Activated CD4-positive, alpha-beta memory T cell treated with anti-CD3 and anti-CD28 coated beads for 36 hours (primary cell): ENCODE data around the gene ADAM30. TPM values are rescaled to one million over a fixed set of nuclear protein-coding genes. Genes with fewer than 3 reads are reported as not detected.
A peak's percentile ranks its signal among the peaks of the same experiment; 100 is the strongest.

Experiments
- CTCF ChIA-PET: fragments of 350-600 bp; sonication (Branson Sonifier 250); formaldehyde crosslinking; loops from one replicate; lab custom pipeline; 2021; ENCODE audit warnings: antibody characterized with exemption, inconsistent platforms; lab: Charles Lee
- POLR2A ChIA-PET: fragments of 350-600 bp; sonication (Branson Sonifier 250); formaldehyde crosslinking; loops from one replicate; lab custom pipeline; 2021; ENCODE audit warnings: antibody characterized with exemption; lab: Charles Lee
- DNase-seq: peaks from one replicate; pipeline ENCODE4 v3.0.0-alpha.2; 2020
- H3K27ac Mint-ChIP-seq: one replicate; pipeline ENCODE4 v1.8.0; 2021; ENCODE audit warnings: mixed read lengths
- H3K27me3 Mint-ChIP-seq: one replicate; pipeline ENCODE4 v1.8.0; 2021; ENCODE audit warnings: mixed read lengths
- H3K36me3 Mint-ChIP-seq: one replicate; pipeline ENCODE4 v1.8.0; 2021; ENCODE audit warnings: mixed read lengths
- H3K4me1 Mint-ChIP-seq: one replicate; pipeline ENCODE4 v1.8.0; 2021; ENCODE audit warnings: low read depth, mixed read lengths
- H3K4me3 Mint-ChIP-seq: one replicate; pipeline ENCODE4 v1.8.0; 2021; ENCODE audit warnings: mild to moderate bottlenecking, mixed read lengths
- H3K9me3 Mint-ChIP-seq: one replicate; pipeline ENCODE4 v1.8.0; 2021; ENCODE audit warnings: mixed read lengths
- intact Hi-C: fragments of 100-400 bp; cut with micrococcal nuclease; formaldehyde crosslinking; loops from one replicate; pipeline ENCODE4 v1.15.1; 2023
- total RNA-seq, 2 experiments: library from RNA; stranded (reverse); gene quantifications; one replicate each; pipeline ENCODE4 v1.2.3, GENCODE V29; 2021

ADAM30 gene
- total RNA-seq, 2 experiments from 2014 or later, result not detected

DNA sequence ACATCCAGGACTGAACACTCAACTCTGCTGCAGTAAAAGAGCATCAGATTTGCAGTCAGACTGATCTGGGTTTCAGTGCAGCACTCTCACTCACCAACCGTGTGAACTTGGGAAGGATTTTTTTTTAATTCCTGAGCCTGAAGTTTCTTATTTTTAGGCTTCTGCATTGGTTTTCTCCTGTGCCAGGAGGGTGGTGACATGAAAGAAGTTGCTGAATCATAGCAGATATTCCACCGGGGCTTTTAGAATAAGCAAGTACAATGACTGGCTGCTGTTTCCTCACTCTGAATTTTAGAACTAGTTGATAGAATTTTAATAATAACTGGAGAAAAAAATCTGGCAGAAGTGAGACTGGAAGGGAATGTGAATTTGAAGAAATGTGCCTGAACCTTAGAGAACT is 11.6 kb downstream of the ADAM30 start:
- Mint-ChIP-seq H3K36me3 (peaks cover 7% of the 10 kb centered on the region), H3K9me3 (peaks cover 11% of the 10 kb centered on the region), H3K27ac (no peak overlapping the region), H3K4me1 (no peaks in the 10 kb centered on the region), H3K27me3 (peaks cover 27% of the 10 kb centered on the region), H3K4me3 (no peak overlapping the region)
- intact Hi-C loops, result no loop called here
- ChIA-PET CTCF (interaction anchor here (2.8 kb wide), 1 partner anchor 64 kb away, joined by 12 read pairs; no protein-coding TSS in a partner anchor), POLR2A (no interaction called here)
- no peak for DNase-seq

- intact Hi-C loops, result no loop called here
- H3K9me3 Mint-ChIP-seq, result peaks cover 7% of the 10 kb centered on the region
- no peak for DNase-seq
- peaks cover 24% of the 10 kb centered on the region for H3K27me3 Mint-ChIP-seq
- no peak overlapping the region for H3K27ac Mint-ChIP-seq
- ChIA-PET POLR2A (no interaction called here), CTCF (interaction anchor here (0.8 to 1.2 kb wide), 4 partner anchors 14 to 123 kb away, joined by 3 to 4 read pairs (median 4); no protein-coding TSS in a partner anchor)
- peaks cover 7% of the 10 kb centered on the region for H3K36me3 Mint-ChIP-seq
- H3K4me3 Mint-ChIP-seq, result no peak overlapping the region
- H3K4me1 Mint-ChIP-seq, result no peaks in the 10 kb centered on the region
Observed at GRCh38 chr1:119883826-119884225, 12.5 kb downstream of the ADAM30 start.

DNA sequence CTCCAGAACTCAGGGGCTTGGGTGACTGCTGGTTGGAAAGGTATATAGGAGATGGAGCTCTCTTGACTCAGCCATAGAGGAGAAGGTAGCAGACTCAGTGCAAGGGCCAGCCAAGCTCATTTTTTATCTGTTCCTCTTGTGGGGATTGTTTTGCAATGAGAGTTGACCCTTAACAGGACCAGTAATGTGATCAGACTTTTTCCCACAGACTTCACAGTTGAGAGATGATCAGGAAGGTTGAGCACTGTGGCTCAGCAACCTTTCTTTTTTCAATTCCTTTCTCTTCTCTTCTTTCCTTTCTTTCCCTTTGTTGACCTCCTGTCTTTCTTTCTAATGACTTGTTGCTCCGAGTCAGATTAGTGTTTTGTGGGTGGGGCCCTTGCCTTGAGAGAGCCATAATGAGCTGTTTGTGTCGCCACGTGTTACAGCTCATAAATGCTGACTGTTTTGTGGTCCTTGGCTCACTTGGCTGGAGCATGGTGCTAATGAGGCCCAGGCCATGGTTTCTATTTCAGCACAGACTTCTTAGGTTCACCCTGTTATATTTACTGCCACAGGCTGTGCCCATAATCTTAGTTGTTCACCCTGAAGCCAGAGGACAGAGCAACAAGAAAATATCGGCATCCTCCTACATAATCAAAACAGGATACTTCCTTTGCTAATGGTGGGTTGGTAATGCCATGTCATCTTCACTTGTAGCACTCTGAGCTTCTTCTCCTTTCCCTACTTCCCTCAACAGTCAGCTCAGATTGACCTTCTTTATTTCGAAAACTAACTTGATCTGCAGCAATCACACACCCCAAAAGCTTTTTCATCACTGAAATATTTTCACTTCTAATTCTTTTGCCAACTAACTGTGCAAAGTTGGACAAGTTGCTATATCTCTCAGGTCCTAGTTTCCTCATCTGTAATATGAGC is 13.9 kb downstream of the ADAM30 start:
- H3K36me3 Mint-ChIP-seq, result no peaks in the 10 kb centered on the region
- no peak overlapping the region for H3K4me3 Mint-ChIP-seq
- ChIA-PET CTCF (interaction anchor here (1.0 kb wide), 1 partner anchor 66 kb away, joined by 4 read pairs; no protein-coding TSS in a partner anchor), POLR2A (no interaction called here)
- no peaks in the 10 kb centered on the region for H3K9me3 Mint-ChIP-seq
- H3K4me1 Mint-ChIP-seq, result no peaks in the 10 kb centered on the region
- intact Hi-C loops, result no loop called here
- no peak for DNase-seq
- no peak overlapping the region for H3K27ac Mint-ChIP-seq
- peaks cover 16% of the 10 kb centered on the region for H3K27me3 Mint-ChIP-seq

DNA sequence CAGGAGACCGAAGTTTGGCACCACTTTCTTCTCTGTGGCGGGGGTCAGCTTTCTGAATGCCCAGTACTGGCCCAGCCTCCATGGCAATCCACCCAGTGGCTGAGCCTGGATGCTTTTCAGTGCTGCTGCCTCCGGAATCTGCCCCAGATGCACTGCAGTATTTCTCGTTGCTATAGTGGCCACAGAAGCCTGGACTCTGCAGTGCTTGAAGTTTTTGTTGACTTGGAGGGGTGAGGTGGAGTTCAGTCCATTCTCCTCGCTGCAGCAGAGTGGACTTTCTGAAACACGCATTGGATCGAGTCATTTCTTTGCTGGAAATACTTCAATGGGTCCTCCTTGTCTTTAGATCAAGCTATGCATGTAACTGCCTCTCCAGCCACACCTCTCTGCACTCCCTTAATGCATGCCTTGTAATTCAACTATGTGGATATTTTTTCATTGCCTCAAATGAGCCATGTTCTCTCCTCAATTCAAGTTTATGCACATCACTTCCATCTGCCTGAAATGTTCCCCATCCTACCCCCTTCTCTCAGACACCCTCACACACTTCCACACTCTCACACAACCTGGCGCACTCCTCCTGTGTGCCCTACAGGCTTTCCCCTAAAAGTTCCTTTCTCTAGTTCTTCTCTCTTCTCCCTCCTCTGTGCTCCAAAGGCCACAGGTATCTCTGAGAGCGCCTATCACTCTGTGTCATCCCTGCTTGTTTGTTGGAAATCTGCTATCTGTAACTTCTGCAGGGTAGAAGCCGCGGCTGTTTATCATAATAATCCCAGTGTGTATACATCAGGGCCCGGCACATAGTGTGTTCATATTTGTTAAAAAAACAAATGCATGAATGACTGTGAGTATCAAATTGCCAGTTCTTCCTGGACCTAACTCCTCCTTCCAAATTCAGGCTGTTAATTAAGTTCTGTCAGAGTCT is 16.5 kb downstream of the ADAM30 start:
- intact Hi-C loops, result no loop called here
- POLR2A ChIA-PET, result no interaction called here
- no peak overlapping the region for H3K4me3 Mint-ChIP-seq

GRCh38 chr1:119878171-119878570 is 18.1 kb downstream of the ADAM30 start:
- H3K27me3 Mint-ChIP-seq, result peaks cover 14% of the 10 kb centered on the region
- no peak overlapping the region for H3K4me3 Mint-ChIP-seq
- intact Hi-C loops, result no loop called here
- POLR2A ChIA-PET, result no interaction called here
- no peaks in the 10 kb centered on the region for H3K9me3 Mint-ChIP-seq
- no peaks in the 10 kb centered on the region for H3K4me1 Mint-ChIP-seq
- H3K27ac Mint-ChIP-seq, result no peak overlapping the region
- CTCF ChIA-PET, result interaction anchor here (1.0 kb wide), 1 partner anchor 69 kb away, joined by 3 read pairs; no protein-coding TSS in a partner anchor
- H3K36me3 Mint-ChIP-seq, result no peaks in the 10 kb centered on the region
- DNase-seq, result no peak

More for the DNA sequence above, 16.5 kb downstream of the ADAM30 start:
- DNase-seq, result no peak
- CTCF ChIA-PET, result no interaction called here
- H3K27ac Mint-ChIP-seq, result no peak overlapping the region
- H3K4me1 Mint-ChIP-seq, result no peaks in the 10 kb centered on the region
- H3K9me3 Mint-ChIP-seq, result no peaks in the 10 kb centered on the region
- no peaks in the 10 kb centered on the region for H3K36me3 Mint-ChIP-seq
- peaks cover 11% of the 10 kb centered on the region for H3K27me3 Mint-ChIP-seq

DNA sequence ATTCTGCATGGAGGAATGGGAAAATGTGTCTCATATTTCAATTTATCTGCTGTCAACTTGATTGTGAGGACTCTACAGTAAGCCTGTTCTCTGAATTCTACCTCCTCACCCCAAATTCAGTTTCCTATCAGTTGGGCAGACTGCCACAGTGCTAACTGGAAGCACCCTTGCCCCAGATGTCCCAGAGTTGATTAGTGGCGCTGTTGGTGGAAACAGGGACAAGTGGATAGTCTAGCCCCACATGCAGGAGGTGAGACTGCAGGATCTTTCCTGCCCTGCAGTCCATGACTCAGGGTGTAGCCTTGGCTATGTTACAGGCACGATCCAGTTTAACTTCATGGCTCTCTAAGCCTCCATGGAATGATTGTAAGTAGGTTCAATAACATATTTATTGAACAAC is 22.1 kb downstream of the ADAM30 start:
- no peak for DNase-seq
- ChIA-PET POLR2A (no interaction called here), CTCF (no interaction called here)
- Mint-ChIP-seq H3K36me3 (no peaks in the 10 kb centered on the region), H3K4me1 (no peaks in the 10 kb centered on the region), H3K4me3 (no peak overlapping the region), H3K9me3 (no peaks in the 10 kb centered on the region), H3K27ac (no peak overlapping the region), H3K27me3 (peaks cover 17% of the 10 kb centered on the region)
- intact Hi-C loops, result loop anchor here (5.0 kb wide), 1 partner anchor 268 kb away; no protein-coding TSS in a partner anchor

- intact Hi-C loops, result loop anchor here (5.0 kb wide), 1 partner anchor 269 kb away; no protein-coding TSS in a partner anchor
- Mint-ChIP-seq H3K4me3 (no peak overlapping the region), H3K4me1 (no peaks in the 10 kb centered on the region), H3K27me3 (peaks cover 17% of the 10 kb centered on the region), H3K9me3 (no peaks in the 10 kb centered on the region), H3K36me3 (no peaks in the 10 kb centered on the region), H3K27ac (no peak overlapping the region)
- no peak for DNase-seq
- POLR2A ChIA-PET, result no interaction called here
- CTCF ChIA-PET, result no interaction called here
Observed at GRCh38 chr1:119873135-119874015, 22.9 kb downstream of the ADAM30 start.

GRCh38 chr1:119871881-119872280 is 24.4 kb downstream of the ADAM30 start:
- peaks cover 1% of the 10 kb centered on the region for H3K4me1 Mint-ChIP-seq
- H3K9me3 Mint-ChIP-seq, result no peaks in the 10 kb centered on the region
- no peak overlapping the region for H3K27ac Mint-ChIP-seq
- H3K27me3 Mint-ChIP-seq, result peaks cover 16% of the 10 kb centered on the region
- ChIA-PET CTCF (interaction anchor here (0.7 kb wide), 1 partner anchor 63 kb away, joined by 3 read pairs; no protein-coding TSS in a partner anchor), POLR2A (no interaction called here)
- no peak overlapping the region for H3K4me3 Mint-ChIP-seq
- H3K36me3 Mint-ChIP-seq, result no peaks in the 10 kb centered on the region
- no peak for DNase-seq
- intact Hi-C loops, result loop anchor here (5.0 kb wide), 1 partner anchor 270 kb away; no protein-coding TSS in a partner anchor

GRCh38 chr1:119870917-119871596 is 25.3 kb downstream of the ADAM30 start:
- H3K27me3 Mint-ChIP-seq, result peaks cover 16% of the 10 kb centered on the region
- peak; percentile 73 for DNase-seq
- H3K4me1 Mint-ChIP-seq, result peaks cover 1% of the 10 kb centered on the region
- no peaks in the 10 kb centered on the region for H3K36me3 Mint-ChIP-seq
- intact Hi-C loops, result loop anchor here (5.0 kb wide), 1 partner anchor 271 kb away; no protein-coding TSS in a partner anchor
- CTCF ChIA-PET, result interaction anchor here (1.0 to 2.0 kb wide), 5 partner anchors 14 to 128 kb away, joined by 3 to 12 read pairs (median 3); no protein-coding TSS in a partner anchor
- POLR2A ChIA-PET, result no interaction called here
- no peak overlapping the region for H3K27ac Mint-ChIP-seq
- H3K4me3 Mint-ChIP-seq, result no peak overlapping the region
- H3K9me3 Mint-ChIP-seq, result no peaks in the 10 kb centered on the region

DNA sequence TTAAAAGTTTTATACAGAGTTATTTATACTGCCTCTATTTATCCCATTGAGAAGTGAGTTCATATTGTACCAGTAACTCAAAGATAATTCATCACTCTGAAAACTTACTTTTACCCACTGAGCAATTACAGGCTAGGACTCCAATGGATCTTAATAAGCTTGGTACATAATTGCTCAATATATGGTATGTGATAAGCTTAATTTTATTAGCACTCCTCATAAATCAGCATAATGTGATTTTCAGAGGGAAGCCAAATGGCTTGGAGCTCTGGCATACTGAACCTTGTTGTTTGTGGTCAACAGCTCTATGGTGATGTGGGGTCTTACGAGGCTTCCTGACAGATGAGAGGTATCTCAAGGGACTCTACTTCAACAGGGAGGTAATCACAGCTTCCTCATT is 26.3 kb downstream of the ADAM30 start:
- H3K4me3 Mint-ChIP-seq, result no peak overlapping the region
- CTCF ChIA-PET, result interaction anchor here (1.0 to 2.0 kb wide), 8 partner anchors 13 to 126 kb away, joined by 3 to 12 read pairs (median 3); no protein-coding TSS in a partner anchor
- peaks cover 14% of the 10 kb centered on the region for H3K27me3 Mint-ChIP-seq
- H3K36me3 Mint-ChIP-seq, result no peaks in the 10 kb centered on the region
- intact Hi-C loops, result loop anchor here (5.0 kb wide), 1 partner anchor 272 kb away; no protein-coding TSS in a partner anchor
- no peak overlapping the region for H3K27ac Mint-ChIP-seq
- H3K9me3 Mint-ChIP-seq, result no peaks in the 10 kb centered on the region
- peaks cover 1% of the 10 kb centered on the region for H3K4me1 Mint-ChIP-seq
- no peak for DNase-seq
- POLR2A ChIA-PET, result no interaction called here
